ENCODE results near the gene RBM14. TPM values are rescaled to one million over a fixed set of nuclear protein-coding genes. Genes with fewer than 3 reads are reported as not detected.
"Not testable (repeated sequence)": the region's sequence is repeated elsewhere in the genome, so short reads cannot be mapped to it uniquely, and the experiment has no call there.

Gene RBM14
- total RNA-seq, 1 experiment from 2014 or later = 17.1 TPM

DNA sequence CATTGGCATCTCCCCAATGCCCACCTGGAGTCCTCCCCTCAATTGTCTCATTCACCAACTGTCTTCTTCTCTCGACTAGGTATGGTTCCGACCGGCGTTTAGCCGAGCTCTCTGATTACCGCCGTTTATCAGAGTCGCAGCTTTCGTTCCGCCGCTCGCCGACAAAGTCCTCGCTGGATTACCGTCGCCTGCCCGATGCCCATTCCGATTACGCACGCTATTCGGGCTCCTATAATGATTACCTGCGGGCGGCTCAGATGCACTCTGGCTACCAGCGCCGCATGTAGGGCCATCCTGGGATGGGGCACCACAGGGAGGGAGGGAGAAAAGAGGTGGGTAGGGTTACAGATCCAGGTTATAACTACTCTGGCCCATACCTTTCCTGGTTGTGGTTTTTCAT, 10.0 kb downstream of the RBM14 start:
- in situ Hi-C loops (cut with HindIII; ENCODE audit: low pct_unique_long_range_greater_than_20kb, low sequenced_read_pairs) = no loop called here
- no peak for DNase-seq (ENCODE audit: low read depth)

GRCh38 chr11:66626926-66627325, 10.5 kb downstream of the RBM14 start:
- in situ Hi-C loops (cut with HindIII; ENCODE audit: low pct_unique_long_range_greater_than_20kb, low sequenced_read_pairs) = no loop called here
- no peak for DNase-seq (ENCODE audit: low read depth)

- DNase-seq (ENCODE audit: low read depth) = no peak
- in situ Hi-C loops (cut with HindIII; ENCODE audit: low pct_unique_long_range_greater_than_20kb, low sequenced_read_pairs) = no loop called here
Measured at GRCh38 chr11:66628061-66628603, 11.7 kb downstream of the RBM14 start.

DNA sequence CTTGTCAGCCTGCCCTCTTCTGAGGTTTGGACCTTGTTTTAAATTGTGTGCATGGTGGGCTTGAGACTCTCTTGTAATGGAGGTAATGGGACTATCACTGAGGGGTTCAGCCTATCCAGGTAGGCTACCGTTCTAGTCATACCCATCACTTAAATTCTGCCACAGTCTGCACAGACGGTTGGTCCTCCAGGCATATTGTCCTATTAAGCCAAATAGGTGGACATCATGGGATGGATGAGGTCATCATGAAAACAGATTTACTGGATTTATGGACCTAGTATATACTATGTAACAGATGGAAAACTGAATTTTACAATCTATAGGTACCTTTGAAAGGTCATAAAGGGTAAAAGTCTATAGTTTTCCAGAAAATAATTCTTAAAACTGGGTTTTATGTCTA, 12.9 kb downstream of the RBM14 start:
- in situ Hi-C loops (cut with HindIII; ENCODE audit: low pct_unique_long_range_greater_than_20kb, low sequenced_read_pairs) = no loop called here
- DNase-seq (ENCODE audit: low read depth) = no peak

GRCh38 chr11:66631883-66632282, 15.5 kb downstream of the RBM14 start:
- no peak for DNase-seq (ENCODE audit: low read depth)
- in situ Hi-C loops (cut with HindIII; ENCODE audit: low pct_unique_long_range_greater_than_20kb, low sequenced_read_pairs) = no loop called here

- no peak for DNase-seq (ENCODE audit: low read depth)
- in situ Hi-C loops (cut with HindIII; ENCODE audit: low pct_unique_long_range_greater_than_20kb, low sequenced_read_pairs) = no loop called here
Measured at GRCh38 chr11:66632952-66633351, 16.5 kb downstream of the RBM14 start.

DNA sequence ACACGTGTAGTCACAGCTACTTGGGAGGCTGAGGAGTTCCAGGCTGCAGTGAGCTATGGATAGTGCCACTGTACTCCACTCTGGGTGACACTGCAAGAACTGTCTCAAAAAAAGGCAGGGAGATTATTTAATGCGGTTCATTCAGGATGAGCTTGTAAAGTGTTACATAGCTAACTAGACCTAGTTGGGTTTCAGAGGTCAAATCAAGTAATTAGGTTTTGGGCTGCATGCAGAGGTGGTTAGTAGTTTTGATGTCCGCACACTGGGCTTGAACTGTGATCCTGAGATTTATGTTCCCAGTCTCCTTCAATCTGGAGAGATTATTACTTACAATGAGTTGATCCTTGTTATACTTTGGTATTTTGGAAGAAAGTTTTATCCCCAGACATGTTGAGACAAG, 20.0 kb downstream of the RBM14 start:
- no peak for DNase-seq (ENCODE audit: low read depth)
- in situ Hi-C loops (cut with HindIII; ENCODE audit: low pct_unique_long_range_greater_than_20kb, low sequenced_read_pairs) = no loop called here

- in situ Hi-C loops (cut with HindIII; ENCODE audit: low pct_unique_long_range_greater_than_20kb, low sequenced_read_pairs) = no loop called here
- no peak for DNase-seq (ENCODE audit: low read depth)
Measured at GRCh38 chr11:66637557-66638176, 21.2 kb downstream of the RBM14 start.

GRCh38 chr11:66638177-66639065, 22.0 kb downstream of the RBM14 start, which contains the start of gene RBM4:
Gene RBM4, plus strand, starts transcription at chr11:66638703. Its CDS starts 1,009 bp downstream, at chr11:66639712.
- peak; percentile 98 for DNase-seq (ENCODE audit: low read depth)
- in situ Hi-C loops (cut with HindIII; ENCODE audit: low pct_unique_long_range_greater_than_20kb, low sequenced_read_pairs) = no loop called here

GRCh38 chr11:66639066-66639813, 22.8 kb downstream of the RBM14 start:
- peak; percentile 47 for DNase-seq (ENCODE audit: low read depth)
- in situ Hi-C loops (cut with HindIII; ENCODE audit: low pct_unique_long_range_greater_than_20kb, low sequenced_read_pairs) = no loop called here

DNA sequence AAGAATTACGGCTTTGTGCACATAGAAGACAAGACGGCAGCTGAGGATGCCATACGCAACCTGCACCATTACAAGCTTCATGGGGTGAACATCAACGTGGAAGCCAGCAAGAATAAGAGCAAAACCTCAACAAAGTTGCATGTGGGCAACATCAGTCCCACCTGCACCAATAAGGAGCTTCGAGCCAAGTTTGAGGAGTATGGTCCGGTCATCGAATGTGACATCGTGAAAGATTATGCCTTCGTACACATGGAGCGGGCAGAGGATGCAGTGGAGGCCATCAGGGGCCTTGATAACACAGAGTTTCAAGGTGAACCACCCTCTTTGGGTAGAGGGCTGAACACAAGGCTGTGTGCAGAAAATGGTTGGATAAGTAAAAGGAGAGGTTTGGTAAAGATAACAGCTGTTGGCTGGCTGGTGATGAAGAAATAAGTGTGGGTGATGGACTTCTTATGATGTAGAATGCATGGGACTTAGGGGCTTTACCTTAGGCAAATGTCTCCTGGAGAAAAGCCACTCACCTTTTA, 23.4 kb downstream of the RBM14 start:
- in situ Hi-C loops (cut with HindIII; ENCODE audit: low pct_unique_long_range_greater_than_20kb, low sequenced_read_pairs); DNase-seq (ENCODE audit: low read depth): not testable (repeated sequence)

- no peak for DNase-seq (ENCODE audit: low read depth)
- in situ Hi-C loops (cut with HindIII; ENCODE audit: low pct_unique_long_range_greater_than_20kb, low sequenced_read_pairs) = no loop called here
Measured at GRCh38 chr11:66641834-66642233, 25.4 kb downstream of the RBM14 start.

DNA sequence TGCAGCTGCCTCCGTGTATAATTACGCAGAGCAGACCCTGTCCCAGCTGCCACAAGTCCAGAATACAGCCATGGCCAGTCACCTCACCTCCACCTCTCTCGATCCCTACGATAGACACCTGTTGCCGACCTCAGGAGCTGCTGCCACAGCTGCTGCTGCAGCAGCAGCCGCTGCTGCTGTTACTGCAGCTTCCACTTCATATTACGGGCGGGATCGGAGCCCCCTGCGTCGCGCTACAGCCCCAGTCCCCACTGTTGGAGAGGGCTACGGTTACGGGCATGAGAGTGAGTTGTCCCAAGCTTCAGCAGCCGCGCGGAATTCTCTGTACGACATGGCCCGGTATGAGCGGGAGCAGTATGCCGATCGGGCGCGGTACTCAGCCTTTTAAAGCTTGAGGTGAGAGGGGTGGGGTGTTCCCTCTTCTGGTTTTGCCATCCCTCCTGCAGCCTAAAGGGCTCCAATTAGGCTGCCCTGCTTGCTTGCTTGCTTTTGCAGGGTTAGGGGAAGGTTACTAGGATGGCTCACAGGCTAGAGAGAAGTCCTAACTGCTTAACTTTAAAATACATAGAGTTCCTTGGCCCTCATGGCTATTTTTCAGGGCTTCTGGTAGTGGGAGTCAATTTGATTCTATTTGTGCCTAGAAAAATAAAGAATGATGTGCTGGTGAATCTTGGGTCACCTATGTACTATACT, 27.5 kb downstream of the RBM14 start:
- no peak for DNase-seq (ENCODE audit: low read depth)
- in situ Hi-C loops (cut with HindIII; ENCODE audit: low pct_unique_long_range_greater_than_20kb, low sequenced_read_pairs) = no loop called here

DNA sequence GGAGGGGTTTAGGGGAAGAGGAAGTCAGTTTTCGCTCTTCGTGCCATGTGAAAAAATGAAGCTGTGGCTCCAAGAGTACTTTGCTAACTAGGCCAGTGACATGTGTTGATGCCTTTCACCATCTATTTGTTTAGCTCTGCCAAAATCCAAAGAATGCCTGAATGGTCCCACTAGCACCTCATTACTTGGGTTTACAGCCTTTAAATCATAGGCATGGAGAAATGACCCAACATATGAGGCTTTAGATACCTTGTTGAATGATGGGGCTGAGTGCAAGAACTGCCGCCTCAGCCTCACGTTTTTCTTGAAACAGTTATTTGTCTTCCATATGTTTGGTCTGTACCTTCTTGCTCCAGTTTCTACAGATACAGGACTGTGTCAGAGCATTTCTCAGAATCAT, 30.4 kb downstream of the RBM14 start:
- in situ Hi-C loops (cut with HindIII; ENCODE audit: low pct_unique_long_range_greater_than_20kb, low sequenced_read_pairs) = no loop called here
- no peak for DNase-seq (ENCODE audit: low read depth)

- in situ Hi-C loops (cut with HindIII; ENCODE audit: low pct_unique_long_range_greater_than_20kb, low sequenced_read_pairs) = no loop called here
- DNase-seq (ENCODE audit: low read depth) = no peak
Measured at GRCh38 chr11:66649903-66650302, 33.5 kb downstream of the RBM14 start.

DNA sequence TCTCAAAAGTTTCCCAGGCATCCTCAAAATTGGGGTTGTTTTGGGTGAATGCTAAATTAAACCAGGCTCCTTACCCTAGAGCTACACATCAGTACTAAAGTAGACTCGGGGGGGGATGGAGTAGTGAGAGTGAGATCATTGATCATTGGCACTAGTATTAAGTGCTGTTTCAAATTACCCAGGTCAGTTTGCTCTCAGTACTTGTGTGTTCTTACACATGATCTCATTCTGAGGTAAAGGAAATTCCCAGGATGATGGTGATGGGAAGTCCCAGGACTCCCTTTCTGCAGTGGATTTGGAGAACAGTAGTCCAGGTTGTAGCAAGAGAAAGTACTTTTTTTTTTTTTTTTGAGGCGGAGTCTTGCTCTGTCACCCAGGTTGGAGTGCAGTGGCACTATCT, 34.6 kb downstream of the RBM14 start:
- DNase-seq (ENCODE audit: low read depth) = no peak

DNA sequence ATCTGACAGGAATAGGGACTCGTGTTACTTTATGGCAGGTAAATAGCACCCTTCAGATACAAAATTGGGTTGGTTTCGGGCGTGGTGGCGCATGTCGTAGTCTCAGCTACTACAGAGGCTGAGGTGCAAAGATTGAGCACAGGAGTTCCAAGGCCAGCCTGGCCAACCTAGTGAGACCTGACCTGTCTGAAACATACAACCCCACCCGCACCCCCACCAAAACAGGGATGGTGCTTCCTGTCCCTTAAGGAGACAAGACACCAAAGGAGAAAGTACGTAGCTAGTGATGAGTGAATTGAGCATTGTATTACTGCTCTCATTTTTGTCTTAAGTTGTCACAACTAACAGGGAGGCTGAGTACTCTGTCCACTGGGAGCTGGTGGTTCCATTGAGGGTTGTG, 36.2 kb downstream of the RBM14 start:
- DNase-seq (ENCODE audit: low read depth) = no peak
- in situ Hi-C loops (cut with HindIII; ENCODE audit: low pct_unique_long_range_greater_than_20kb, low sequenced_read_pairs) = no loop called here

More for the DNA sequence above, 34.6 kb downstream of the RBM14 start:
- in situ Hi-C loops (cut with HindIII; ENCODE audit: low pct_unique_long_range_greater_than_20kb, low sequenced_read_pairs) = no loop called here

DNA sequence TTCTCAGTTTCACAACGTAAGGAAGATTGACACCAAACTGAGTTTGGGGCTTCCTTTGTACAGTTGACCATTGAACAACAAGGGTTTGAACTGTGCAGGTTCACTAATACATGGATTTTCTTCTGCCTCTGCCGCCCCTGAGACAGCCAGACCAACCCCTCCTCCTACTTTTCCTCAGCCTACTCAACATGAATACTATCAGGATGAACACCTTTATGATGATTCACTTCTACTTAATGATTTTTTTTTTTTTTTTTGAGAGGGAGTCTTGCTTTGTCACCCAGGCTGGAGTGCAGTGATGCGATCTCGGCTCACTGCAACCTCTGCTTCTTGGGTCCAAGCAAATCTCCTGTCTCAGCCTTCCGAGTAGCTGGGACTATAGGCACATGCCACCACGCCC, 36.7 kb downstream of the RBM14 start:
- peak; percentile 44 for DNase-seq (ENCODE audit: low read depth)
- in situ Hi-C loops (cut with HindIII; ENCODE audit: low pct_unique_long_range_greater_than_20kb, low sequenced_read_pairs) = no loop called here

All from Caki2 (cell line).